Uterus (tissue), 4 donors: ENCODE data around the gene GLCE. TPM values are rescaled to one million over a fixed set of nuclear protein-coding genes. Genes with fewer than 3 reads are reported as not detected.

Experiments used
- DNase-seq, 2 donors: peaks; one replicate each; pipeline ENCODE4 v3.0.0-alpha.2; 2019 to 2020
- H3K27ac ChIP-seq, 2 donors: fragments of 200-600 bp; sonication (generic); 1 replicate in 1 of 2; 2 replicates in 1 of 2; pipeline ENCODE4 v1.5.1; 2016 to 2018
- H3K27me3 ChIP-seq, 2 donors: fragments of 200-600 bp; sonication (generic); one replicate each; pipeline ENCODE4 v1.5.1; 2018 to 2019; ENCODE audit warnings: control low read depth in 1 of 2
- H3K36me3 ChIP-seq, 2 donors: fragments of 200-600 bp; sonication (generic); one replicate each; pipeline ENCODE4 v1.5.1; 2019; ENCODE audit warnings: control low read depth in 1 of 2
- H3K4me1 ChIP-seq, 2 donors: fragments of 200-600 bp; sonication (generic); one replicate each; pipeline ENCODE4 v1.5.1; 2018 to 2019; ENCODE audit warnings: control low read depth in 1 of 2
- H3K4me3 ChIP-seq, 2 donors: fragments of 200-600 bp; sonication (generic); 1 replicate in 1 of 2; 2 replicates in 1 of 2; pipeline ENCODE4 v1.5.1; 2018 to 2019; ENCODE audit warnings: mild to moderate bottlenecking in 1 of 2
- H3K9me3 ChIP-seq, 2 donors: fragments of 200-600 bp; sonication (generic); one replicate each; pipeline ENCODE4 v1.5.1; 2019; ENCODE audit warnings: control low read depth in 1 of 2
- POLR2A ChIP-seq, 2 donors: fragments of 450-650 bp; IDR thresholded peaks; one replicate each; pipeline ENCODE4 v1.6.1; 2016; ENCODE audit warnings: antibody characterized with exemption in 2 of 2, mild to moderate bottlenecking in 1 of 2, moderate library complexity in 1 of 2
- intact Hi-C: fragments of 100-400 bp; cut with DNase I; formaldehyde crosslinking; loops from one replicate; pipeline ENCODE4 v1.15.1; 2023; ENCODE audit warnings: low total_unique reads
- total RNA-seq, 4 donors: library from RNA; depleted of rRNA in 3 of 4; stranded (reverse); fragments of >200 nt in 3 of 4; gene quantifications; one replicate each; pipeline versions ENCODE4 v1.1.0 to v1.2.4, GENCODE V29; 2014 to 2023
- TF ChIP-seq, protein P1 (sequence below), 4 experiments: fragments of 200-600 bp in 2 of 4; fragments of 450-650 bp in 2 of 4; sonication (generic) in 2 of 4; IDR thresholded peaks; one replicate each; pipeline ENCODE4 v1.5.1; 2016 to 2019; ENCODE audit warnings: antibody characterized with exemption in 4 of 4, mild to moderate bottlenecking in 2 of 4, moderate library complexity in 1 of 4
- donor health status: DM: yes; HTN: yes; CAD: no.

The GLCE gene
- total RNA-seq, 4 donors from 2014 or later, result 3.1 to 46.0 (median 14.7) TPM

DNA sequence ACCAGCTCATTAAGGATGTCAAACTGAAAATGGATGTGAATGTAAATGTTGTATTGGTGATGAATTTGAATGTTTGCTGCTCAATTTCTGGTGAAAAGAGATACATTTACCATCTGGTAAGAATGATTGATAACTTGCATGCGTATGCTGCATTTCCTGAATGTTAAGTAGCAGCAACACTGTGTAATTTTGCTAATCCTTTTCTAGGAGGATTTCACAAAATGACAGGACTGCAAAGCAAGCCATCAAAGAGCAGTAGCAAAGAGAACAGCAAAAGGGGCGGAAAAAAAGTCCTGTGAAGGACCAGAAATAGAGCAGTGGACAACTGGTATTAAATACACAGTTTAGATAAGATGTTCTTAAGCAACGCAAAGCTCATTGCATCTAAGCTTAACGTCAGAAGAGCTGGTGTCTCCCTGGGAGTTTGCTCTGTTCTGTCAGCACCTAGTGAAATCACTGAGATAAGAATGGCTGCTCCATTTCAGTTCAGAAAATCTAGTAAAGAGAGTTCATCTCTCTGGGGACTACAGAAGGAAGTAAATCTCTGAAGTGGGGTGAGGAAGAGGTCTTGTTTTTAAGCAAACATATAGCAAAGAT is 114.7 kb downstream of the GLCE start:
- Histone ChIP-seq H3K36me3 (no peaks in the 10 kb centered on the region), H3K27ac (no peak overlapping the region), H3K9me3 (no peaks in the 10 kb centered on the region), H3K27me3 (no peaks in the 10 kb centered on the region), H3K4me1 (no peaks in the 10 kb centered on the region), H3K4me3 (no peak overlapping the region)
- intact Hi-C loops, result no loop called here
- TF ChIP-seq, protein P1, sequence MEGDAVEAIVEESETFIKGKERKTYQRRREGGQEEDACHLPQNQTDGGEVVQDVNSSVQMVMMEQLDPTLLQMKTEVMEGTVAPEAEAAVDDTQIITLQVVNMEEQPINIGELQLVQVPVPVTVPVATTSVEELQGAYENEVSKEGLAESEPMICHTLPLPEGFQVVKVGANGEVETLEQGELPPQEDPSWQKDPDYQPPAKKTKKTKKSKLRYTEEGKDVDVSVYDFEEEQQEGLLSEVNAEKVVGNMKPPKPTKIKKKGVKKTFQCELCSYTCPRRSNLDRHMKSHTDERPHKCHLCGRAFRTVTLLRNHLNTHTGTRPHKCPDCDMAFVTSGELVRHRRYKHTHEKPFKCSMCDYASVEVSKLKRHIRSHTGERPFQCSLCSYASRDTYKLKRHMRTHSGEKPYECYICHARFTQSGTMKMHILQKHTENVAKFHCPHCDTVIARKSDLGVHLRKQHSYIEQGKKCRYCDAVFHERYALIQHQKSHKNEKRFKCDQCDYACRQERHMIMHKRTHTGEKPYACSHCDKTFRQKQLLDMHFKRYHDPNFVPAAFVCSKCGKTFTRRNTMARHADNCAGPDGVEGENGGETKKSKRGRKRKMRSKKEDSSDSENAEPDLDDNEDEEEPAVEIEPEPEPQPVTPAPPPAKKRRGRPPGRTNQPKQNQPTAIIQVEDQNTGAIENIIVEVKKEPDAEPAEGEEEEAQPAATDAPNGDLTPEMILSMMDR (IDR thresholded peaks at IDR 0.05), result no peak
- no peak for TF ChIP-seq POLR2A (IDR thresholded peaks at IDR 0.05)
- no peak for DNase-seq

DNA sequence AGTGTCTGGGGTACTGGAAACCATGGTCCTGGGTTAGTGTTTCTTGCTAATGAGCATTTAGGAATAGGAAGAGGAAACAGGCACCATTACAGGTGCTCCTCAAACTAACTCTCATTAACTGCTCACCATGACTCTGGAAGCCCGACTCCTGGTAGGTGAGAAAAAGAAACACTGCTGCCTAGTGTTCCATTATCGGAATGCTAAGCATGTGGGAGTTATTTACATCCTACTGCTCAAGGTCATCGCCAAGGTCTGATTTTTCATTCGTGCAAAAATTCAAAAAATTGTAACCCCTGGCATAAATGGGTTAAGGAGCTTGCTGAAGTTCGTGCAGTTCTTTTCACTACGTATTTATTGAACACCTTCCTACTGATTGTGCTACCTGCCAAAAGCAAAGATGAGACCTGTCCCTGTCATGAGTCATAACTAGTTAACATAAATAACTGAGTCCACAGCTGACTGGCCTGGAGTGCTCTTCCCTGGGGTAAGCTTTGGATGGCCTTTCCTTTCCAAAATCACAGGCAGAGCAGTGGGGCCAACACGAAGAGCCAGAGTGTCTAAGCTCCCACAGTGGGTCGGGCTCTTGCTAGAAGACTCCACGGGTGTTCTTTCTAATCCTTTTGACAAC is 115.6 kb downstream of the GLCE start:
- Histone ChIP-seq H3K36me3 (no peaks in the 10 kb centered on the region), H3K4me1 (no peaks in the 10 kb centered on the region), H3K4me3 (no peak overlapping the region), H3K27me3 (no peaks in the 10 kb centered on the region), H3K9me3 (no peaks in the 10 kb centered on the region), H3K27ac (no peak overlapping the region)
- DNase-seq, result no peak
- intact Hi-C loops, result no loop called here
- TF ChIP-seq, protein P1 (IDR thresholded peaks at IDR 0.05), result no peak
- no peak for TF ChIP-seq POLR2A (IDR thresholded peaks at IDR 0.05)

DNA sequence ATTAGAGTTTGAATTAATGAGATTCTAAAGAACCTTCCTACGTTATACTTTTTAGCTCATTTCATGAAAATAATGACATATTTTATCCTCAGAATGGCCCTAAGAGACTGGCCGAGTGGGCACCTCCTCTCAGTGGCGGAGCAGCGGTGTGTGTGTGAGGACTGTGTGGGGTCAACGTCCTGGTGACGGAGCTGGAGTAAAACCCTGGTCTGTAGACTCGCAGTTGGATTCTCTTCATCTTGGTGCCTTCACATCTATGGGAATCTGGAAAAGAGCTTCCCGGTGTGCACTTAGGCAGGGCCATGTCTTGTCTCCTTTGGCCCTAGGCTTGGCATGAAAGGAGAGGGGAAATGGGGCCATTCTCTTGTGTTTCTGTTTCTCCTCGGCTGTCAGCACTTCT is 116.9 kb downstream of the GLCE start:
- Histone ChIP-seq H3K9me3 (no peaks in the 10 kb centered on the region), H3K36me3 (no peaks in the 10 kb centered on the region), H3K27ac (no peak overlapping the region), H3K4me1 (no peaks in the 10 kb centered on the region), H3K4me3 (no peak overlapping the region), H3K27me3 (no peaks in the 10 kb centered on the region)
- intact Hi-C loops, result no loop called here
- TF ChIP-seq POLR2A (IDR thresholded peaks at IDR 0.05), result no peak
- TF ChIP-seq, protein P1 (IDR thresholded peaks at IDR 0.05), result no peak
- no peak for DNase-seq

DNA sequence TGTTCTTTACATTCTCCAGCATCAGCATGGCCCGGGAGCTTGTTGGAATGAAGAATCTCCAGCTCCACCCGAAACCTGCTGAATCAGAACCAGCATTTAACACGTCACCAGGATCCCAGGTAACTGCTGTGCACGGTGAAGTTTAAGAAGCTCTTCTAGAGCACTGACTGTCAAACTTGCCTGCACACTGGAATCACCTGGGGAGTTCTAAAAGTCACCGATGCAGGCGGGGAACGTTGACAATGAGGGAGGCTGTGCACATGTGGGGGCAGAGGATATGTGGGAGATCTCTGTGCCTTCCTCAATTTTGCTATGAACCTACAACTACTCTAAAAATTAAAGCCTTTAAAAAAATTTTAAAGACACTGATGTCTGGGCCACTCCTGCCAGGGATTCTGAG is 119.2 kb downstream of the GLCE start:
- H3K4me3 ChIP-seq, result no peak overlapping the region
- H3K4me1 ChIP-seq, result no peaks in the 10 kb centered on the region
- no peaks in the 10 kb centered on the region for H3K36me3 ChIP-seq
- no peak for TF ChIP-seq POLR2A (IDR thresholded peaks at IDR 0.05)
- H3K27me3 ChIP-seq, result no peaks in the 10 kb centered on the region
- H3K27ac ChIP-seq, result no peak overlapping the region
- H3K9me3 ChIP-seq, result no peaks in the 10 kb centered on the region
- DNase-seq, result no peak
- intact Hi-C loops, result no loop called here

DNA sequence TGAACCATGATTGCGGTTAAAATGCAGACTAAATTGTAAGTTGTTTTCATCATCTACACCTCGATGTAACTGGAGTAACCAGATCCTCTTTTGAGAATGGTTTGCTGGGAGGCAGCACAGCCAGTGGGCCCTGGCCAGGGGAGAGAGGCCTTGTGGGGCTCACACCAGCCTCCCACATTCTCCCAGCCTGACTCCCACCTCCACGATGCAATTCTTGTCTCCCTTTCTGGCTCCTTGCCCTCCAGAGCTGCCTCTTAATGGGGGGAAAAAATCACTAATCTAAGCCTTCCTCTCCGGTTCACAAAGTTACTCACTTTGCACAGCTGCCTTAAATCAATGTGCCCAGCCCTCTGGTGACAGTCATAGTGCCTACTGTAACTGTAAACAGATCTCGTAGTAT is 120.3 kb downstream of the GLCE start:
- Histone ChIP-seq H3K27ac (no peak overlapping the region), H3K4me3 (no peak overlapping the region), H3K27me3 (no peaks in the 10 kb centered on the region), H3K4me1 (no peaks in the 10 kb centered on the region), H3K9me3 (no peaks in the 10 kb centered on the region), H3K36me3 (no peaks in the 10 kb centered on the region)
- no peak for DNase-seq
- no peak for TF ChIP-seq POLR2A (IDR thresholded peaks at IDR 0.05)
- TF ChIP-seq, protein P1 (IDR thresholded peaks at IDR 0.05), result no peak
- intact Hi-C loops, result no loop called here
